NCI-H446 treated with DMSO at 0.1 percent for 48 hours (cell line): Measurements from ENCODE around the gene FXYD1.
"Not testable (repeated sequence)": the region's sequence is repeated elsewhere in the genome, so short reads cannot be mapped to it uniquely, and the experiment has no call there.

Experiments
- DNase-seq: peaks from one replicate; lab custom pipeline; 2025; lab: John Stamatoyannopoulos, UW

Gene FXYD1

GRCh38 chr19:35138305-35138892, at the start of gene FXYD1:
Gene FXYD1 (plus strand): TSS chr19:35138824. CDS start chr19:35140080, 1,256 bp downstream.
- DNase-seq, result no peak

GRCh38 chr19:35089554-35089953, 49.1 kb upstream of the FXYD1 start:
- no peak for DNase-seq

DNA sequence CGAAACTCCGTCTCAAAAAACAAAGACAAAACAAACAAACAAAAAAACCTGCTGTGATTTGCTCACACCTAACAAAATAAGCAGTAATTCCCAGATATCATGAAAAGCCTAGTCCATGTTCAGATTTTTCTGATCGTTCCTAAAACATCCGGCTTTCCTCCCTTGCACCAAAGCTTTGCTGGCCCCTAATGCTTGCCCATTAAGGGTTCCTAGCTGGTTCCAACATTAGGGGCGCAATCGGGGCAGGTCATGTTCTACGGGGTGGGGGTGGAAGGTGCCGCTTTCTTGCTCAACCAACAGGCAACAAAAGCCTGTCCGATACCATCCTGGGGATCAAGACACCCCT, 48.5 kb upstream of the FXYD1 start:
- no peak for DNase-seq

DNA sequence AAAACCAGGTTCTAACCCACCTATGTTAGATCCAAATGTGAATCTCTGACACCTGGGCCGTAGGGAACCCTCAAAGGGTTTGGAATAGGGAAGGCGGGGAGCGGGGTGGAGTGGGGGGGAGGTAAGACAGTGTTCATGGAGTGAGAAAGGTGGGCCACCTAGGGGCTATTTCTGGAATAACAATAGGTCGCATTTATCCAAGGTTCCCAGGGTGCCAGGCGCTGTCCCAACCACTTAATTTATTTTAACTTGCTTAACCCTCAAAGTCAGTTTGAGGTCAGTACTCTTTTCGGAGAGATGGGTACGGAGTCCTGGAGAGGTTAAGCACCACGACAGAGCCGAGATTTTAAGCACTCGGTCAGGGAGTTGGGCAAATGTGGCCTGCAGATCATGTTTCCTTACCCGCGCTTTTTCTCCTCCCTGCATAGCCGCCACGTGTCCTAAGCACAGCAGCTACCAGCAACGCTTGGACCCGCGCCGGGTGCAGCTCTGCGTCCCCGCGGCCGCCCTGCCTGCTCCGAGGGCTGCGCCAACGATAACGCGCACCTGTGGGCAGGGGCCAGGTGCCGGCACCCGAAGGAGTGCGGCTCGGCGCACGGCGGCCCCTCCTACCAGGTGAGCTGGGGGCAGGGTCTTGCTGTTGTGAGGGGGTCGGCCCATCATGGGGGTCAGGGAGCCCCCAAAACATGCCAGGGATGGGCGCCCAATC, 48.0 kb upstream of the FXYD1 start:
- no peak for DNase-seq

DNA sequence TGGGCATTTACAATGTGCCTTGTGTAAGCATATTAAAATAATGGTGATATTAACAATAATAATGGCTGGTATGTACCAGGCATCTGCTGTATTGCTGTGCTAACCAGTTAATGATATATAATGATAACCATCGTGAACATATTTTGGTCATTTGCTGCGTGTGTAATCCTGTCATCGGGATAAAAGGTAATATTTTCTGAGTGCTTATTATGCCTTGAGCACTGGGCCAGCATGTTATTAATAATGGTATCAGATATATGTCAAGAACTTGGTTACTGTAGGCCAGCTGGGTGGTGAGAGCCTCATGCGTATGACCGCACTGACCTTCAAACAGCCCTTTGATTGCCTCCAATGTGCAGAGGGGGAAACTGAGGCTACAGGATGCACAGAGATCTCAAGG, 45.2 kb upstream of the FXYD1 start:
- DNase-seq, result no peak

DNA sequence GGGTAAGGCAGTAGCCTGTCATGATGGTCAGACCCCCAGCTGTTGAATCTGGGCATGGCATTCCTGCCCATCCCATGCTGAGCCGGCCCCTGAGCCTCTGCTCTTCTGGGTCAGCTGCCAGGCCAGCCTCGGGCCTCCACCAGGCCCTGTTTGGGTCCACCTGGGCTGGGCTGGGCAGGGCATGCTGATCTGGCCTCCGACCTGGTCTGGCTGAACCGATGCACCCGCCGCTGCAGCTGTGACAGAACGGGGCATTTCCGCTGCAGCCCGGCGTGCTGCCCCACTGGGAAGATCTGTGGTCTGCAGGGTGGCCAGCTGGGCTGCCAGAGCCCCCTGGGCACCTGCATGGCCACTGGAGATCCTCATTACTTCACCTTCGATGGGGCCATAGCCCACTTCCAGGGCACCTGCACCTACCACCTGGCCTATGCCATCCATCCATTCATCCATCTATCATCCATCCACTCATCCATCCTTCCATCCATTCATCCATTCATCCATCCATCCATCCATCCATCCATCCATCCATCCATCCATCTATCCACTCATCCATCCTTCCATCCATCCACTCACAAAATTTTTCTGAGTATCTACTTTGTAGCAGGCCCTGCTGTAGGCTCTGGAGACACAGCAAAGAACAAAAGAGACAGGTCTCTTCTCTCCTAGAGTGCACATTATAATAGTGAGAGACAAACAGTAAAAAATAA, 44.5 kb upstream of the FXYD1 start:
- DNase-seq, result no peak

- DNase-seq, result no peak
Measured at GRCh38 chr19:35094656-35095055, 44.0 kb upstream of the FXYD1 start.

- DNase-seq, result no peak
Measured at GRCh38 chr19:35095667-35096368, 42.8 kb upstream of the FXYD1 start.

DNA sequence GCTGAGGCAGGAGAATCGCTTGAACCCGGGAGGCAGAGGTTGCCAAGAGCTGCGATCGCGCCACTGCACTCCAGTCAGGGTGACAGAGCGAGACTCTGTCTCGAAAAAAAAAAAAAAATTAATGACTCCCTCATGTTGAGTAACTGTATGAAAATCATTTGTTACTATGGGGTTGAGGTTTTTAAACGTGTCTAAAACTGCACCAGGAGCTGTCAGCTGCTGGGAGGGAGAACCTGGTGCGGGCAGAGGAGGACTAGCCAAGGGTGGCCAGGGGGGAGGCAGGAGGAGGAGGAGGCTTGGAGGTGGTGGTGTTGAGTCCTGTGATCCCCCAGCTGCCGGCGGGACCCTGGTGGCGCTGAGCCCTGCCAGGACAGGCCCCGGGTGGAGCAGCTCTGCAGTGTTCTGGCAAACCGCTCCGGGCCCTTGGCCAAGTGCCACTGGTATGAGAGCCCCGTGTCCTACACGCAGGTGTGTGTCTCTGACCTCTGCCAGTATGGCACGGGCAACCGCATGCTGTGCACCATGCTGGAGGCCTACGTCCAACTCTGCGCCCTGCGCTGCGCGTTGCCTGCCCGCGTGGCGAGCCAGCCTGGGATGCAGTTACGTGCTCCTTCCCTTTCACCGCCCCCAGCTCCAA, 40.1 kb upstream of the FXYD1 start:
- no peak for DNase-seq

DNA sequence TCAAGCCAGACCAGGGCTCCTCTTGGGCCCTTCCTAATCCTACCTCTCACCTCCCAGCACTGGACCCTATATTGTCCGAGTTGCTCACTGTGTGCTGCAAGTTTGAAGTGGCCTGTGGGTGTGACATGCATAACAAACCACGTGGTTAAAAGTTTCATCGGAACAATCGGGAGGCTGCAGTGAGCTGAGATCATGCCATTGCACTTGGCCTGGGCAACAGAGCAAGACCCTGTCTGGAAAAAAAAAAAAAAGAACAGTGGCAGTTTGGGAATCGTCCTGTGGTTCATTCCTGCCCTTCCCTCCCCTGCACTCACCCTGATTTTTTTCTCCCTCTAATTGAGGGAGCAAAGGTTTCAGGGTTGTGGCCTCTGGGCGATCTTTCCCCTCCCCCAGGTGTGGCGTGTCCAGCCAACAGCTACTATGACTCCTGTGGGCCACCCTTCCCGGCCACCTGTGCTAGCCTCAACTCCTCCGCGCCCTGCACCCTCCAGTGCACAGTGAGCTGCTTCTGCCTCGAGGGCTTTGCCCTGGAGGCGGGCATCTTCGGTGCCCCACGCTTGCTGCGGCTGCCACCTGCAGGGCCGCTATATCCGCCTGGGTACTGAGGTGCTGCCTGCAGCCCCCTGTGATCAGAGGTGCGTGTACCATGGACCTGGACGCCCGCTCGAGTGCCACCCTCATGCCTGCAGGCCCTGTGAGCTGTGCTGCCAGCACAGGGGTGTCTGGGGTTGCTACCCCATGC, 39.3 kb upstream of the FXYD1 start:
- no peak for DNase-seq

- no peak for DNase-seq
Measured at GRCh38 chr19:35099897-35100275, 38.7 kb upstream of the FXYD1 start.

DNA sequence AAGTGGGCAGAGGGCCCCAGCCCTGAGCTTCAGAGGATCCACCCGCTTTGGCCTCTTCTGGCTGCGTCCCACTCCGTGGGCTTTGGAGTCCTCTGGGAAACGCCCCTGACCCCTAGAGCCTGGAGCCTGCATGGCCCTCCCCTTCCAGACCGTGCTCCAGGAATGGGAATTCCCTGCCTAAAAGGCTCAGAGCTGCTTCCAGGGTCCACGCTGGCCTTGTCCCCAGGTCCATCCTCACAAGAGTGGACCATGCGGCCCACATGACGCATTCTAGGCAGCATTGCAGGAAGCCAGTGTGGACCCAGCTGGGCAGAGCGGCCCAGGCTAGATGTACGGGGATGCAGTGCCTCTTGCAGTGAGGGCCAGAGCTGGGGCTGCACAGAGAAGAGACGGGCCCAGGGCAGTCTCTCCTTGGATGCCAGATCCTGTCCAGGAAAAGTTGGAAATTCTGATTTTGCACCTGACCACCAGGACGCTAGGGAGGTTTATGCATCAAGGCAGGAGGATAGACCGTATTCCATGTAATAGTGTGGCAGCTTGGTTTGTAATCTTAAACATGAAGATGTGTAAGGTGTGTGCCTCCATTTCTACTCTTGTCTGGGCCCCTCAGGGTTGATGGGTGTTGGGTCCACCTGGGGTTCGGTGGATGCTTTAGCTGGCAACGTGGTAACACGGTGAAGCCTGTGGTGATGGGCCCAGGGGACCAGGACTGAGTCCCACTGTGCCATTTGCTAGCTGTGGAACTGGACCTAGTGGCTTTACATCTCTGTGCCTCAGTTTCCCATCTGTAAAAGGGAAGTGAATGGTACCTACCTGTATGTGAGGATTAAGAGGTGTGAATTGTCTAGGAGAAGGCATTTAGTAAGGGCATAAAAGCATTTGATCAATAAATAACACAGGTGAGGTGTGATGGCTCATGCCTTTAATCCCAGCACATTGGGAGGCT, 37.8 kb upstream of the FXYD1 start:
- no peak for DNase-seq

GRCh38 chr19:35101949-35102348, 36.7 kb upstream of the FXYD1 start:
- DNase-seq, result not testable (repeated sequence)

DNA sequence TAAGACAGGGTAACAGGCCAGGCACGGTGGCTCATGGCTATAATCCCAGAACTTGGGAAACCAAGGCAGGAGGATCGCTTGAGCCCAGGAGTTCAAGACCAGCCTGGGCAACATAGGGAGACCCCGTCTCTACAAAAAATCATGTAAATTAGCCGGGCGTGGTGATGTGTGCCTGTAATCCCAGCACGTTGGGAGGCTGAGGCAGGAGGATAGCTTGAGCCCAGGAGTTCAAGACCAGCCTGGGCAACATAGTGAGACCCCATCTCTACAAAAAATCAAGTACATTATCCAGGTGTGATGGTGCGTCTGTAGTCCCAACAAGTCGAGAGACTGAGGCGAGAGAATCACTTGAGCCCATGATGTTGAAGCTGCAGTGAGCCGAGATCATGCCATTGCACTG, 35.0 kb upstream of the FXYD1 start:
- not testable (repeated sequence) for DNase-seq

DNA sequence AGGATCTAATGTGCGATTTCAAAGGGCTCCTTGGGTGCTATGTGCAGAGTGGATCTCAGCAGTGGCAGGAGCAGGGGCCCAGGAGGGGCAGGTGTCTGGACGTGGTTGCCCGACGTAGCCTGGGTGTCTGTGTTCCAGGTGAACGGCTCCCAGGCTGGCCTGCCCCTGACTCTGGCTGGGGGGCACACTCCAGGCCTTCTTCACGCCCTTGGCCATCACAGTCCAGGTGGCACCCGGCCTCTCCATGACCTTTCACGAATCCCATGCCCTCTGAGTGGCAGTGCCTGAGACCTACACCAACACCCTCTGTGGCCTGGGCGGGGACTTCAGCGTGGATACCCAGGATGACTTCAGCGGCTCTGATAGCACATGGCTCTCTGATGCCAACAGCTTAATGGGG, 34.3 kb upstream of the FXYD1 start:
- DNase-seq, result no peak

DNA sequence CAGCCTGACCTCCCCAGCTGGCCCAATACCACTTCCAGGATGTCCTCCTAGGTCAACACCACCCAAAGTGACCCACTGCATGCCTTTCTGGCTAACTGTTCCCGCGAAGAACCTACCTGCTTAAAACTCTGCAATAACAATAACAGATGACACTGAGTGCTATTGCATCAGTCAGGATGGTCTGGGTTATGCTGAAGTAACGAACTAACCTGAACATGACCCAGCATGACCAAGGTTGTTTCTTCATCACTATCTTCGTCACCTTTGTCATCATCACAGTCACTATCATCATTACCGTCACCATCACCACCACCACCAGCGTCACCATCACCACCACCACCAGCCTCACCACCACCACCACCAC, 33.6 kb upstream of the FXYD1 start:
- no peak for DNase-seq

DNA sequence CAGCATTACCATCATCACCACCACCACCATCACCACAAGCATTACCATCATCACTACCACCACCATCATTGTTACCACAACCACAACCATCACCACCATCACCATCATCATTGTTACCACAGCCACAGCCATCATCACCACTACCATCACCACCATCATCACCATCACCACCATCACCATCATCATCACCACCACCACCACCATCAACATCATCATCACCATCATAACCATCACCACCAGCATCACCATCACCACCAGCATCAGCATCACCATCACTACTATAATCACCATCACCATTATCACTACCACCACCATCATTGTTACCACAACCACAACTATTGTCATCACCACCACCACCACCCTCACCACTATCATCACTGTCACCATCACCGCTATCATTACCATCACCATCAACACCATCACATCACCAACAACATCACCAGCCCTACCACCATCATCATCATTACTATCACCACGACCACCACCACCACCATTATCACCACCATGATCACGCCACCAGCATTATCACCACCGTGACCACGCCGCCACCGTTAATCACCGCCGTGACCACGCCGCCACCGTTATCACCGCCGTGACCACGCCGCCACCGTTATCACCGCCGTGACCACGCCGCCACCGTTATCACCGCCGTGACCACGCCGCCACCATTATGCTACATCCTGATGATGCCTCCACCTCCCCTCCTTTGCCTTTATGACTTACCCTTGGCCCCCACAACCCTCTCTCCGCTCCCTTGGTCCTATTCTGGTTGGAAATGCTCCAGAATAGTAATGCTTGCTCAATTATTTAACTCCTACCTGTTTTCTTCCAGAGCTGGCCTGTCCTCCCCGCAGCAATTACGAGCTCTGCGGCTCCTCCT, 33.0 kb upstream of the FXYD1 start:
- DNase-seq, result no peak

DNA sequence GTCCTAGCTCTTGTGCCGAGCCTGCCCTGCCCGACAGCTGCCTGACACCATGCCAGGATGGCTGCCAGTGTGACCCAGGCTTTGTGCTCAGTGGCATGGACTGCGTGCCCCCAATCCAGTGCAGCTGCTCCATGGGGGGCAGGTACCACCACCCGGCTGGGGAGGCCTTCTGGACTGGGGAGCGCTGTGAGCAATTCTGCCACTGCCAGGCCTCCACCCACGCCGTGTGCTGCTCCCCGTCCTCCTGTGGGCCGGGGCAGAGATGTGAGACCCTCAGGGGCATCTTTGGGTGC, 32.4 kb upstream of the FXYD1 start:
- no peak for DNase-seq

DNA sequence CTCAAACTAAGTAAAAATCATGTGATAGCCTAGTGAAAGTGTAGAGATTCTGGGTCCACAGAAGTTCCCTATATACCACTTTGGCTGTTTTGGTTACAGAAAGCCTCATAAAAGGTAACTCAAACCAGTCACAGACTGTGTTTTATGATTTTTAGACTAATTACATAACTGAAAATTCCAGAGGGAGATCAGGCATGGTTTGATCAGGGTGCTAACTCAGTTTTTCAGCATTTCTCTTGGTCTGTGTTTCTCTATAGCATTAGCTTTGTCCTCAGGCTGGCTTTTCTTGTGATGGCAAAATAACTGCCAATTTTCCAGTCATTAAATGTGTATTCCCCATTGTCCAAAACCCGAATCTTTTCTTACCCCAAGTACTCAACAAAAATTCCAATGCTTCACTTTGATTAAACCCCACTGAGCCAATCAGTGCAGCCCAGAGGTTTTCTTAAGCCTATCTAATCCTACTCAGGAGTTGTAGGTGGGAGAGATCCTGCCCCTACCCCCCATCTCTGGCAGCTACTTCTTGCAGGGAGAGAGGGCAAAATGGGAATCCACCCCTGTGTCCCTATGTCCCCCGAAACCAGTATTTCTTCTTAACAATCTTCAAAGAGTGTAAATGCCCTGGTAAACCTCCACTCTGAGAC, 31.6 kb upstream of the FXYD1 start:
- DNase-seq, result no peak
